Stomach (tissue), 4 donors: ENCODE measurements around the gene ZMAT5.

Experiments
- POLR2A ChIP-seq, 4 donors: fragments of 450-650 bp; IDR thresholded peaks; one replicate each; pipeline ENCODE4 v1.6.1; 2016; ENCODE audit warnings: antibody characterized with exemption in 4 of 4, control low read depth in 2 of 4, mild to moderate bottlenecking in 1 of 4, moderate library complexity in 1 of 4
- POLR2AphosphoS5 ChIP-seq, 3 donors: sonication (generic); formaldehyde crosslinking; IDR thresholded peaks; one replicate each; pipeline ENCODE4 v1.6.1; 2016; ENCODE audit warnings: antibody characterized with exemption in 3 of 3
- TF ChIP-seq, protein P1 (sequence below), 7 experiments: fragments of 450-650 bp in 4 of 7; fragments of 200-600 bp in 3 of 7; sonication (generic) in 3 of 7; IDR thresholded peaks; one replicate each; pipeline ENCODE4 v1.5.1; 2016 to 2019; ENCODE audit warnings: antibody characterized with exemption in 7 of 7, control low read depth in 2 of 7, mild to moderate bottlenecking in 1 of 7

DNA sequence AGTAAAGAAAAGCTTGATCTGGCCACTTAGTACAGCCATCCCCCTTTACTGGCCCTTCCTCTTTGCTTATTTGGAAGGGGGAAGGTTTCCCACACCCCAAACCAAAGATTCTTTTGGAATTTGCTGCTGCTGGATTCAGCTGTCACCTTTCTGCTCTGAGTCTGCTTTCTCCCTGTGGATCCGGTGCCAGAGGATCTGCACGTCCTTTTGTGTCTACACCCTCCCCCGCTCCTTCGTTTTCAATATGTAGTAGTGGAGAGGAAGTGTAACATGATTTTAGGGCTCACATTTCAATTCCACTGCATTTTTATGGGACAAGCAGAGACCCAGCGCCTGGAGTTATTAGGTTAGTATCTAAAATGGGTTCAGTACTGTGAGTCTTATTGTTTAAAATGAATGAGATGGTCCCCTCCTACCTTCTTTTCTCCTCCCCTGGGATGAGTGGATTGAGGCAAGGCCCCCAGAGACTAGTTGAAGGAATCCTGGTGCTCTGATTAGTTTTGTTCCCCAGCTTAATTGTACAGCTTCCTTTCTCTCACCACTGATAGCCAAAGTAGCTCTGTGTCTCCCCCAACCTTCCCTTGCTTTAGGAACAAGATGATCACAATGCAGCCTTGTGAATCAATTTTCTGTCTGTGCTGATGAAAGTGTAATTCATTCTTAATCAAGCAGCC is 77.5 kb downstream of the ZMAT5 start:
- TF ChIP-seq, protein P1, sequence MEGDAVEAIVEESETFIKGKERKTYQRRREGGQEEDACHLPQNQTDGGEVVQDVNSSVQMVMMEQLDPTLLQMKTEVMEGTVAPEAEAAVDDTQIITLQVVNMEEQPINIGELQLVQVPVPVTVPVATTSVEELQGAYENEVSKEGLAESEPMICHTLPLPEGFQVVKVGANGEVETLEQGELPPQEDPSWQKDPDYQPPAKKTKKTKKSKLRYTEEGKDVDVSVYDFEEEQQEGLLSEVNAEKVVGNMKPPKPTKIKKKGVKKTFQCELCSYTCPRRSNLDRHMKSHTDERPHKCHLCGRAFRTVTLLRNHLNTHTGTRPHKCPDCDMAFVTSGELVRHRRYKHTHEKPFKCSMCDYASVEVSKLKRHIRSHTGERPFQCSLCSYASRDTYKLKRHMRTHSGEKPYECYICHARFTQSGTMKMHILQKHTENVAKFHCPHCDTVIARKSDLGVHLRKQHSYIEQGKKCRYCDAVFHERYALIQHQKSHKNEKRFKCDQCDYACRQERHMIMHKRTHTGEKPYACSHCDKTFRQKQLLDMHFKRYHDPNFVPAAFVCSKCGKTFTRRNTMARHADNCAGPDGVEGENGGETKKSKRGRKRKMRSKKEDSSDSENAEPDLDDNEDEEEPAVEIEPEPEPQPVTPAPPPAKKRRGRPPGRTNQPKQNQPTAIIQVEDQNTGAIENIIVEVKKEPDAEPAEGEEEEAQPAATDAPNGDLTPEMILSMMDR (IDR thresholded peaks at IDR 0.05): no peak
- TF ChIP-seq POLR2A (IDR thresholded peaks at IDR 0.05): no peak
- no peak for TF ChIP-seq POLR2AphosphoS5 (IDR thresholded peaks at IDR 0.05)
